IMR-90 (cell line): Measurements from ENCODE around the gene RMND1. TPM values are rescaled to one million over a fixed set of nuclear protein-coding genes. Genes with fewer than 3 reads are reported as not detected.

Experiments
- ATAC-seq: fragments of 200-7000 bp; cut with Tn5 transposase; 2 replicates; pipeline ENCODE4 v1.9.1; 2020; ENCODE audit warnings: low read depth, mild to moderate bottlenecking, moderate library complexity
- BruUV-seq: library from RNA; stranded (reverse); fragments of 400-500 nt; replicated peaks from 2 replicates; lab custom pipeline; 2021; lab: Mats Ljungman, UMichigan
- CTCF ChIA-PET: fragments of 300-600 bp; formaldehyde crosslinking; extraction: SDS; loops from one replicate; lab custom pipeline; 2021; ENCODE audit warnings: antibody characterized with exemption; lab: Yijun Ruan, JAX
- POLR2A ChIA-PET: fragments of 300-600 bp; sonication (Branson Sonifier 250); formaldehyde crosslinking; loops from one replicate; lab custom pipeline; 2022; ENCODE audit warnings: antibody characterized with exemption; ENCODE audit not compliant: unreplicated experiment; lab: Charles Lee
- DNase-seq: peaks from one replicate; pipeline ENCODE4 v3.0.0; 2013
- H2AFZ ChIP-seq: replicated peaks from 2 replicates; pipeline ENCODE3; 2013; ENCODE audit warnings: low read length, mild to moderate bottlenecking; ENCODE audit not compliant: poor library complexity
- H2AK5ac ChIP-seq: 2 replicates; pipeline ENCODE4 v1.6.1; 2013; ENCODE audit warnings: low read depth, low read length, inconsistent platforms
- H2AK9ac ChIP-seq: replicated peaks from 2 replicates; pipeline ENCODE3; 2013; ENCODE audit warnings: mild to moderate bottlenecking, low read depth, low read length, moderate library complexity; ENCODE audit not compliant: poor library complexity
- H2BK120ac ChIP-seq: 2 replicates; pipeline ENCODE4 v1.6.1; 2013; ENCODE audit warnings: low read depth, low read length, inconsistent platforms
- H2BK15ac ChIP-seq: 3 replicates; pipeline ENCODE4 v1.6.1; 2013; ENCODE audit warnings: low read depth, low read length, inconsistent platforms
- H2BK20ac ChIP-seq: 2 replicates; pipeline ENCODE4 v1.6.1; 2013; ENCODE audit warnings: low read depth, mild to moderate bottlenecking, inconsistent platforms, low read length, moderate library complexity
- H2BK5ac ChIP-seq: 2 replicates; pipeline ENCODE4 v1.6.1; 2013; ENCODE audit warnings: mild to moderate bottlenecking, low read depth, low read length, inconsistent platforms; ENCODE audit not compliant: poor library complexity, severe bottlenecking
- H3K14ac ChIP-seq: replicated peaks from 2 replicates; pipeline ENCODE4 v1.6.1; 2013; ENCODE audit warnings: low read depth, low read length, inconsistent platforms
- H3K18ac ChIP-seq: 2 replicates; pipeline ENCODE4 v1.6.1; 2013; ENCODE audit warnings: low read depth, low read length, control low read depth
- H3K23ac ChIP-seq: 2 replicates; pipeline ENCODE4 v1.6.1; 2013; ENCODE audit warnings: low read depth, low read length, inconsistent platforms
- H3K27ac ChIP-seq: 2 replicates; pipeline ENCODE4 v1.5.1; 2013; ENCODE audit warnings: mild to moderate bottlenecking, control low read depth, low read length; ENCODE audit not compliant: insufficient read depth
- H3K27me3 ChIP-seq: 2 replicates; pipeline ENCODE4 v1.6.1; 2013; ENCODE audit warnings: low read length; ENCODE audit not compliant: control insufficient read depth, insufficient read depth
- H3K36me3 ChIP-seq: 2 replicates; pipeline ENCODE4 v1.6.1; 2013; ENCODE audit warnings: low read length, mixed read lengths; ENCODE audit not compliant: control insufficient read depth, insufficient read depth
- H3K4ac ChIP-seq: 2 replicates; pipeline ENCODE4 v1.6.1; 2013; ENCODE audit warnings: low read depth, low read length, inconsistent platforms
- H3K4me1 ChIP-seq: 2 replicates; pipeline ENCODE4 v1.6.1; 2013; ENCODE audit warnings: low read length, mixed read lengths; ENCODE audit not compliant: control insufficient read depth, insufficient read depth
- H3K4me2 ChIP-seq: 2 replicates; pipeline ENCODE4 v1.6.1; 2013; ENCODE audit warnings: low read depth, mild to moderate bottlenecking, control low read depth, low read length, moderate library complexity
- H3K4me3 ChIP-seq: 2 replicates; pipeline ENCODE4 v1.5.1; 2013; ENCODE audit warnings: low read depth, mild to moderate bottlenecking, control low read depth, low read length, moderate library complexity; ENCODE audit not compliant: insufficient read depth
- H3K56ac ChIP-seq: 2 replicates; pipeline ENCODE4 v1.6.1; 2013; ENCODE audit warnings: low read length, inconsistent platforms; ENCODE audit not compliant: insufficient read depth; ENCODE audit errors: extremely low read depth
- H3K79me1 ChIP-seq, 2 experiments: 2 replicates each; pipeline ENCODE4 v1.6.1; 2013; ENCODE audit warnings: low read length in 2 of 2, inconsistent platforms in 1 of 2, low read depth in 1 of 2
- H3K9ac ChIP-seq: 2 replicates; pipeline ENCODE4 v1.6.1; 2013; ENCODE audit warnings: low read depth, low read length, control low read depth
- H3K9me1 ChIP-seq: 2 replicates; pipeline ENCODE4 v1.6.1; 2013; ENCODE audit warnings: low read length, inconsistent platforms; ENCODE audit not compliant: insufficient read depth
- H3K9me3 ChIP-seq: 2 replicates; pipeline ENCODE4 v1.6.1; 2013; ENCODE audit warnings: low read length; ENCODE audit not compliant: control insufficient read depth, insufficient read depth
- H4K20me1 ChIP-seq: 2 replicates; pipeline ENCODE4 v1.6.1; 2013; ENCODE audit warnings: low read length, inconsistent platforms; ENCODE audit not compliant: insufficient read depth
- H4K5ac ChIP-seq: 2 replicates; pipeline ENCODE4 v1.6.1; 2013; ENCODE audit warnings: mild to moderate bottlenecking, low read depth, low read length, control low read depth
- H4K8ac ChIP-seq, 2 experiments: 2 replicates each; pipeline ENCODE4 v1.6.1; 2013; ENCODE audit warnings: low read depth in 2 of 2, low read length in 2 of 2, control low read depth in 1 of 2, inconsistent platforms in 1 of 2
- H4K91ac ChIP-seq: 2 replicates; pipeline ENCODE4 v1.6.1; 2013; ENCODE audit warnings: low read depth, low read length, inconsistent platforms; ENCODE audit not compliant: insufficient read depth
- BHLHE40 ChIP-seq: fragments of 150-350 bp; IDR thresholded peaks from 2 replicates; pipeline ENCODE4 v1.6.1; 2016; ENCODE audit warnings: mild to moderate bottlenecking, low read depth, low read length
- CHD1 ChIP-seq: IDR thresholded peaks from 2 replicates; pipeline ENCODE4 v1.6.1; 2012; ENCODE audit warnings: low read depth, low read length, improper control_type of control experiment
- ELK1 ChIP-seq: fragments of 150-350 bp; IDR thresholded peaks from 2 replicates; pipeline ENCODE4 v1.6.1; 2016; ENCODE audit warnings: low read depth, mild to moderate bottlenecking, low read length, moderate library complexity, borderline replicate concordance
- FOS ChIP-seq: fragments of 150-350 bp; IDR thresholded peaks from 2 replicates; pipeline ENCODE4 v1.6.1; 2016; ENCODE audit warnings: low read depth, low read length
- NFE2L2 ChIP-seq: fragments of 150-350 bp; IDR thresholded peaks from 2 replicates; pipeline ENCODE4 v1.6.1; 2016; ENCODE audit warnings: low read depth, mild to moderate bottlenecking, low read length
- RAD21 ChIP-seq: IDR thresholded peaks from 2 replicates; pipeline ENCODE4 v1.6.1; 2012; ENCODE audit warnings: low read length, improper control_type of control experiment
- RCOR1 ChIP-seq: IDR thresholded peaks from 2 replicates; pipeline ENCODE4 v1.6.1; 2012; ENCODE audit warnings: mild to moderate bottlenecking, low read length, improper control_type of control experiment; ENCODE audit not compliant: insufficient replicate concordance
- RFX5 ChIP-seq: IDR thresholded peaks from 2 replicates; pipeline ENCODE4 v1.8.0; 2012; ENCODE audit warnings: low read depth, mild to moderate bottlenecking, low read length, moderate library complexity
- USF2 ChIP-seq: fragments of 150-350 bp; IDR thresholded peaks from 2 replicates; pipeline ENCODE4 v1.6.1; 2017; ENCODE audit warnings: mild to moderate bottlenecking, antibody characterized with exemption, low read length, low read depth
- WGBS, 2 experiments: methylation state at CpG; one replicate each; pipeline versions ENCODE4 v1.1.5 to v1.1.7; 2013; ENCODE audit warnings: missing lambda C conversion rate in 2 of 2; ENCODE audit not compliant: insufficient read length in 1 of 2; ENCODE audit errors: extremely low coverage in 2 of 2; 5-methylcytosine and 5-hydroxymethylcytosine counted together
- dilution Hi-C: fragments of 300-500 bp; cut with HindIII; formaldehyde crosslinking; loops from one replicate; pipeline ENCODE4 v1.14.3; 2018; ENCODE audit warnings: low sequenced_read_pairs; ENCODE audit not compliant: unreplicated experiment
- in situ Hi-C: fragments of 300-500 bp; cut with MboI; formaldehyde crosslinking; loops from 3 replicates; pipeline ENCODE4 v1.14.3; 2019; ENCODE audit warnings: low sequenced_read_pairs, inconsistent platforms, mixed read lengths
- intact Hi-C: fragments of 100-400 bp; cut with micrococcal nuclease; formaldehyde crosslinking; loops from 2 replicates; pipeline ENCODE4 v1.10.0; 2022
- polyA plus RNA-seq, 3 experiments: library from polyadenylated mRNA; depleted of rRNA; stranded (reverse); fragments of >200 nt; gene quantifications; 2 replicates each; pipeline ENCODE4 v1.2.3, GENCODE V29; 2012; ENCODE audit warnings: low replicate concordance in 1 of 3
- total RNA-seq: library from RNA; depleted of rRNA; stranded (reverse); fragments of >200 nt; gene quantifications from 2 replicates; pipeline ENCODE4 v1.2.3, GENCODE V29; 2012

The RMND1 gene
- total and polyA plus RNA-seq, 2 of the 4 experiments (the other 2 are of a cell fraction) = 13.1 to 24.6 TPM

GRCh38 chr6:151436300-151436699, 15.6 kb downstream of the RMND1 start:
- intact Hi-C loops = no loop called here
- Histone ChIP-seq H3K23ac (no peak overlapping the region), H4K91ac (no peak overlapping the region), H3K79me1 (peaks cover 11 to 28% of the 10 kb centered on the region in 2 experiments), H3K27ac (no peak overlapping the region), H2BK120ac (no peak overlapping the region), H3K18ac (no peak overlapping the region), H2BK5ac (no peak overlapping the region), H3K4ac (no peak overlapping the region), H3K9me3 (no peaks in the 10 kb centered on the region), H3K4me1 (peaks cover 2% of the 10 kb centered on the region), H3K9ac (no peak overlapping the region), H3K56ac (no peak overlapping the region), H3K9me1 (peaks cover 4% of the 10 kb centered on the region; the same call in 1 of the 2 replicates), H2AK9ac (no peak overlapping the region), H3K36me3 (peaks cover 9% of the 10 kb centered on the region), H4K8ac (no peak overlapping the region), H2AK5ac (peak overlapping the region; percentile 30; the same call in 1 of the 2 replicates), H4K5ac (no peak overlapping the region), H2AFZ (no peak overlapping the region), H3K4me2 (no peak overlapping the region), H3K14ac (no peak overlapping the region), H4K20me1 (peaks cover 10% of the 10 kb centered on the region; the same call in 1 of the 2 replicates), H2BK15ac (no peak overlapping the region), H3K27me3 (no peaks in the 10 kb centered on the region), H2BK20ac (no peak overlapping the region), H3K4me3 (no peak overlapping the region)
- dilution Hi-C loops = no loop called here
- ATAC-seq = no peak
- TF ChIP-seq RCOR1 = no peak
- no peak for TF ChIP-seq RFX5
- TF ChIP-seq FOS = no peak
- TF ChIP-seq RAD21 = no peak
- no peak for TF ChIP-seq USF2
- no peak for TF ChIP-seq BHLHE40
- no peak for TF ChIP-seq ELK1
- no peak for TF ChIP-seq CHD1
- TF ChIP-seq NFE2L2 = no peak
- DNase-seq = no peak
- in situ Hi-C loops = loop anchor here (25.0 kb wide), 1 partner anchor 701 kb away; no protein-coding TSS in a partner anchor
- no TSS peak for BruUV-seq
- ChIA-PET CTCF (interaction anchor here (0.6 to 1.1 kb wide), 2 partner anchors 10 to 43 kb away, joined by 3 read pairs; no protein-coding TSS in a partner anchor), POLR2A (interaction anchor here (1.1 kb wide), 1 partner anchor 10 kb away, joined by 4 read pairs; no protein-coding TSS in a partner anchor)
- 100% methylated on average over 1 of the region's 3 CpGs; no CpG with 5 or more reads in 1 of the 2 experiments for WGBS, 2 experiments
